Right lobe of liver (tissue), 4 donors: ENCODE results near the gene FADS6.

Experiments used
- CTCF ChIP-seq, 4 donors: fragments of 200-600 bp in 3 of 4; fragments of 450-650 bp in 1 of 4; IDR thresholded peaks; one replicate each; pipeline versions ENCODE4 v1.5.1 to v1.8.0; 2016 to 2022; ENCODE audit warnings: antibody characterized with exemption in 4 of 4, mild to moderate bottlenecking in 2 of 4
- POLR2A ChIP-seq: fragments of 450-650 bp; IDR thresholded peaks from one replicate; pipeline ENCODE4 v1.6.1; 2017; ENCODE audit warnings: antibody characterized with exemption, mild to moderate bottlenecking
- donor health status: DM: no; HTN: no; CAD: no.
- donor health status: DM: no; HTN: no; CAD: no.
- donor health status: DM: no; HTN: yes; CAD: no.

GRCh38 chr17:74831444-74832146 is 61.8 kb downstream of the FADS6 start:
- TF ChIP-seq POLR2A (no peak), CTCF (IDR thresholded peaks at IDR 0.05) (no peak)
